Raji (cell line): ENCODE results near the gene EARS2.

Experiments used
- POLR2A ChIP-seq: IDR thresholded peaks from 2 replicates; pipeline ENCODE4 v1.6.1; 2011; ENCODE audit warnings: low read depth, low read length, control low read depth; ENCODE audit not compliant: insufficient read depth

EARS2 gene

GRCh38 chr16:23485841-23486240, 71.3 kb downstream of the EARS2 start:
- TF ChIP-seq POLR2A, result no peak

GRCh38 chr16:23485257-23485614, 71.9 kb downstream of the EARS2 start:
- no peak for TF ChIP-seq POLR2A

GRCh38 chr16:23484510-23485256, 72.5 kb downstream of the EARS2 start:
- TF ChIP-seq POLR2A, result no peak

- no peak for TF ChIP-seq POLR2A
These were observed 74.4 kb downstream of the EARS2 start for GRCh38 chr16:23482778-23483177.

- TF ChIP-seq POLR2A, result no peak
These were observed 76.9 kb downstream of the EARS2 start for GRCh38 chr16:23480257-23480656.

GRCh38 chr16:23479138-23479537, 78.0 kb downstream of the EARS2 start:
- TF ChIP-seq POLR2A, result no peak

- TF ChIP-seq POLR2A, result no peak
These were observed 78.6 kb downstream of the EARS2 start for GRCh38 chr16:23478566-23478965.

- TF ChIP-seq POLR2A, result no peak
These were observed 80.9 kb downstream of the EARS2 start for GRCh38 chr16:23476289-23476688.
